Left hindlimb (tissue), 1 donor: ENCODE measurements around the gene SOCS7.

Experiments used
- DNase-seq: peaks from one replicate; pipeline ENCODE4 v3.0.0-alpha.2; 2018

The SOCS7 gene

GRCh38 chr17:38442548-38442947, 90.9 kb downstream of the SOCS7 start:
- no peak for DNase-seq

GRCh38 chr17:38443356-38444031, 91.8 kb downstream of the SOCS7 start:
- DNase-seq, result no peak

- peak; percentile 69 for DNase-seq
Measured at GRCh38 chr17:38444151-38444550, 92.5 kb downstream of the SOCS7 start.

GRCh38 chr17:38447502-38448085, 96.0 kb downstream of the SOCS7 start:
- no peak for DNase-seq

GRCh38 chr17:38448208-38448771, 96.6 kb downstream of the SOCS7 start:
- DNase-seq, result no peak

GRCh38 chr17:38449364-38449763, 97.7 kb downstream of the SOCS7 start:
- DNase-seq, result no peak

GRCh38 chr17:38450557-38451029, 98.9 kb downstream of the SOCS7 start:
- no peak for DNase-seq

GRCh38 chr17:38451030-38451839, 99.6 kb downstream of the SOCS7 start:
- peak; percentile 75 for DNase-seq

- DNase-seq, result peak; percentile 88
Measured at GRCh38 chr17:38451840-38452529, 100.3 kb downstream of the SOCS7 start.

- no peak for DNase-seq
Measured at GRCh38 chr17:38452719-38453118, 101.1 kb downstream of the SOCS7 start.

- DNase-seq, result peak; percentile 67
Measured at GRCh38 chr17:38453951-38454421, 102.3 kb downstream of the SOCS7 start.

- peak; percentile 78 for DNase-seq
Measured at GRCh38 chr17:38454532-38454931, 102.9 kb downstream of the SOCS7 start.
